Skeletal muscle tissue (tissue), 4 donors: ENCODE data around the gene PDLIM7. TPM values are rescaled to one million over a fixed set of nuclear protein-coding genes. Genes with fewer than 3 reads are reported as not detected.
A peak's percentile ranks its signal among the peaks of the same experiment; 100 is the strongest.

Source experiments
- H3K27ac ChIP-seq: one replicate; pipeline ENCODE4 v1.7.0; 2013; ENCODE audit warnings: mild to moderate bottlenecking, low read depth, low read length, inconsistent platforms
- H3K27me3 ChIP-seq, 3 donors: one replicate each; pipeline ENCODE4 v1.7.0; 2013; ENCODE audit warnings: low read length in 3 of 3; ENCODE audit not compliant: control insufficient read depth in 3 of 3, insufficient read depth in 3 of 3
- H3K36me3 ChIP-seq, 3 donors: one replicate each; pipeline ENCODE4 v1.7.0; 2013; ENCODE audit warnings: low read length in 3 of 3; ENCODE audit not compliant: control insufficient read depth in 3 of 3, insufficient read depth in 3 of 3
- H3K4me1 ChIP-seq, 3 donors: one replicate each; pipeline ENCODE4 v1.7.0; 2013; ENCODE audit warnings: low read length in 3 of 3, mild to moderate bottlenecking in 3 of 3; ENCODE audit not compliant: control insufficient read depth in 3 of 3, insufficient read depth in 3 of 3
- H3K4me3 ChIP-seq, 3 donors: one replicate each; pipeline ENCODE4 v1.7.0; 2013; ENCODE audit warnings: low read length in 3 of 3
- H3K9ac ChIP-seq, 3 donors: one replicate each; pipeline ENCODE4 v1.7.0; 2013; ENCODE audit warnings: low read length in 3 of 3, mild to moderate bottlenecking in 3 of 3, moderate library complexity in 2 of 3, low read depth in 1 of 3
- H3K9me3 ChIP-seq, 3 donors: one replicate each; pipeline ENCODE4 v1.7.0; 2013; ENCODE audit warnings: low read length in 3 of 3; ENCODE audit not compliant: control insufficient read depth in 3 of 3
- total RNA-seq: library from RNA; depleted of rRNA; stranded (reverse); fragments of >200 nt; gene quantifications from one replicate; pipeline ENCODE4 v1.2.3, GENCODE V29; 2014
- donor health status: Osteomylitis.

Gene PDLIM7
- total RNA-seq, 1 donor from 2014 or later, result 44.9 TPM

DNA sequence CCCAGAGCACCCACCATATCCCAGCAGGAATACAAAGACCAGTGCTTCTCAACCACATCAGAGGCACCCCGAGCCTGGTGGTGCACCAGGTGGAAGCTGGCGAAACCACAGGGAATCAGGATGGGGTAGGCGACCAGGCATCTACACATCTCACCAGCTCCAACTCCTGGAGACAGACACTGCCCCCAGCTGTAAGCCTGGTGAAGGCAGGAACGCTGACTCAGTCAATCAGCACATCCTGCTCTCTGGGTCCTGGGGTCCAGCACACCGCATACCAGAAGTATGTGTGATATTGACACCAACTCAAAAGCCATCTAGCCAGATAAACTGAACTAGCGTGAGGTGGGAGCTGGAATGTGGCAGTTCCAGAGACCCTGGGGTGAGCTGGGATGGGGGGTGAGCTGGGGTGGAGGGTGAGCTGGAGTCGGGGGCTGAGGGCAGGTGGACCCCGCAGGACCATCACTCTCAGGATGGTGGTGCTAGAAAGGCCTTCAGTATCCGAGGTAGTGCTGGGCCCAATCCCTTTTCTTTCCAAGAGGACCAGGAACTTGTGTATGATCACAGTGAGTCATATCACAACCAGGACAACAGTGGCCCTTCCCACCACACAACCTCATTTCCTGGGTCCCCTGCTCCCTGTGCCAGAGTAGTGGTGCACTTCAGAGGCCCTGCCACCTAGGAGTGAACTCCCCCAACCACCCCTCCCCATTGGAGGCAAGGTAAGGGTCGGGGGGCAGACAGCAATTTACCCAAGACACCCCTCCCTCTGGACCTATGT, 26.5 kb downstream of the PDLIM7 start:
- H3K9ac ChIP-seq, result peak overlapping the region in 1 of 3 donors; percentile 57
- peaks cover 29 to 39% (median 34%) of the 10 kb centered on the region in 3 donors for H3K4me1 ChIP-seq
- H3K27me3 ChIP-seq, result peaks cover 0 to 6% (median 0%) of the 10 kb centered on the region in 3 donors
- H3K36me3 ChIP-seq, result peaks cover 4 to 11% (median 8%) of the 10 kb centered on the region in 3 donors
- H3K9me3 ChIP-seq, result no peaks in the 10 kb centered on the region
- no peak overlapping the region for H3K27ac ChIP-seq
- peak overlapping the region in 1 of 3 donors; percentile 59 for H3K4me3 ChIP-seq

DNA sequence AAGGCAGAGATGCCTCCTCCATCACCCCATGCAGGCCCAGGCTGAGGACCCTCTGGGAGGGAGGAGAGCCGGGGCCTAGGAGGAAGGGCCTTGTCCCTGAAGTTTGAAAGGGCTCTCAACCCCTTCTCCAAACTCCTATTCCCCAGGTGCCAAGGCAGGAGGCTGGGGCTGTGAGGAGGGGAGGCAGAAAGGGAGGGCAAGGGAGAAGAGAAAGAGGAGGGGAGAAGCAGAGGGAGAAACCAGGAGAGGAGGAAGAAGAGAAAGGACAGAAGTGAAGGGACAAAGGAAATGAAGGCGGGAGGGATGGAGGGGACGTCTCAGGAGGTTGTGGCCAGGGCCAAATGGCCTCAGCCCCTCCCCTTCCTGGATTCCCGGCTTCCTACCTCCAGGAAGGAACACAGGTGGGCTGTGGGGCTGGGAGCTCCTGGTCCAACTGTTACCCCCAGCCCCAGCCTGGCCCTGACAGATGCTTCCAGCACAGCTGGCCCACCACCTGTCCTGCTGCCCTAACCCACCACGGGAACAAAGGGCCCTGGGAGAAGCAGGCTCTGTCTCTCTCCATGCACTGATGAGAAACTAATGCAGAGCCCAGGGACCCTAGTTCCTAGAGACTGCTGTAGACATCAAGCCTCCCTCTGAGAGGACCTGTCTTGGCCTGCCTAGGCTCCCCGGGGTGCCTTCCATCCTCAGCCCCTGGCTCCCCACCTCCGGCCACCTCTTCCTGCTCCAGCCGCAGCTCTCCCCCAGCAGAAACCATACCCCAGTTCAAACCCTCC, 27.5 kb downstream of the PDLIM7 start:
- no peak overlapping the region for H3K4me3 ChIP-seq
- H3K36me3 ChIP-seq, result peaks cover 6 to 15% (median 14%) of the 10 kb centered on the region in 3 donors
- H3K9me3 ChIP-seq, result no peaks in the 10 kb centered on the region
- no peak overlapping the region for H3K27ac ChIP-seq
- peaks cover 0 to 6% (median 0%) of the 10 kb centered on the region in 3 donors for H3K27me3 ChIP-seq
- peaks cover 29 to 37% (median 34%) of the 10 kb centered on the region in 3 donors for H3K4me1 ChIP-seq
- H3K9ac ChIP-seq, result peak overlapping the region in 2 of 3 donors; percentile 23 to 57

DNA sequence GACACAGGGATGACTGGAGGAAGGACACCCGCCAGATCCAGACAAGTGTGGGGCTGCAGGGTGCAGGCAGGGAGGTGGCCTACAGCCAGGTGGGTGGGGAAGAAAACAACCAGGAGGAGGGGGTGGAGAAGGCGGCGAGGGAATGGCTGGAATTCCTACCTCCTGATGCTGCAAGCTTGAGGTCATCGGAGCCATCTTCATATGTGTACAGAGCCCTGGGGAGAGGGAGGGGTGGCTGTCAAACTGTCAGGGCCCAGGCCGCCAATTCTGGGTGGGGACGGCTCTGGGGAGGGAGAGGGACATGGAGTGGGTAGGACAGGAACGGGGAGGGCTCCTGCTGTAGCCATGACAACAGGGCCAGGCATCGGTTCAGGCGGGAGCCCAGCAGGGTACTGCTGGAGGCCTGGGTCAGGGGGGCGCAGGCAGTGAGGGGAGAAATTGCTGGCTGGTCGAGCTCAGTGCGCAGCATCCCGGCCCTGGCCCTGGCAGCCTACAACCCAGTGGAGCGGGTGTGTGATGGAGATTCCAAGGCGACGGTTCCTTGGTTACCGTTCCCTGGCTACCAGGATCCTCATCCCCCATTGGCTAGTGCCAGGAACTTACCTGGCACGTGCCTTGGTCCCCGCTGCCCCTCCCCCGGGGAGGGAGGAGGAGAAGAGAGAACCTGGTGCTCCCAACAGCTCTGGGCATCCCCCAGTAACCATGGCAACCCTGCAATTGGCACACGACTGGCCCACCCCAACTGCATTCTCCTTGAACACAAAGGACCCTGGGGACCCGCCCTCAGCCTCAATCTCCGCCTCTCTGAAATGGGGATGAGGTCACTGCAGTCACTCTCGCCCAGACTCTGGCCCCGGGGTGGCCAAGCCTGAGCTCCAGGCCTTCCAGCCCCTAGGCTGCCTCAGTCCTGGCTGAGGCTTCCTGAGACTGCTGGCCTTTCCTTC, 28.4 kb downstream of the PDLIM7 start:
- peaks cover 0 to under 1% (median 0%) of the 10 kb centered on the region in 3 donors for H3K27me3 ChIP-seq
- peaks cover 6 to 15% (median 14%) of the 10 kb centered on the region in 3 donors for H3K36me3 ChIP-seq

DNA sequence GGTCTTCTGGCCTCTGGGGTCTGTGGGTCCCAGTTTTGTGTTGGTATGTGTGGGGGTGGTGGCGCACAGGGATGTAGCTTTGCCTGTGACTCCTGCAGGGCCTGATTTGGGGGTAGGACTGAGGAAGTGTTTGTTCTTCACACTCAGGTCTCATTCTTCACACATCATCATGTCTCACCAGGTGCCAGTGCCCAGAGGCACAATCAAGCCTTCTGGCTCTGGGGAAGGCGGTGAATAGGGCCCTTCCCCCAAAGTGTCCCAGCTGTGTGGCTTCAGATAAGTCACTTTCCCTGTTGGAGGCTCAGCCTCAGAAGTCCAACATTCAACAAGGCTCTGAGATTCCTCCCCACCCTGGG, 29.1 kb downstream of the PDLIM7 start:
- Histone ChIP-seq H3K9ac (no peak overlapping the region), H3K27me3 (no peaks in the 10 kb centered on the region), H3K27ac (no peak overlapping the region), H3K9me3 (no peaks in the 10 kb centered on the region), H3K4me1 (peaks cover 24 to 35% (median 34%) of the 10 kb centered on the region in 3 donors), H3K4me3 (no peak overlapping the region), H3K36me3 (peaks cover 6 to 15% (median 14%) of the 10 kb centered on the region in 3 donors)

More for the DNA sequence above, 28.4 kb downstream of the PDLIM7 start:
- Histone ChIP-seq H3K9ac (no peak overlapping the region), H3K4me1 (peaks cover 26 to 36% (median 34%) of the 10 kb centered on the region in 3 donors), H3K4me3 (no peak overlapping the region), H3K9me3 (no peaks in the 10 kb centered on the region), H3K27ac (no peak overlapping the region)

DNA sequence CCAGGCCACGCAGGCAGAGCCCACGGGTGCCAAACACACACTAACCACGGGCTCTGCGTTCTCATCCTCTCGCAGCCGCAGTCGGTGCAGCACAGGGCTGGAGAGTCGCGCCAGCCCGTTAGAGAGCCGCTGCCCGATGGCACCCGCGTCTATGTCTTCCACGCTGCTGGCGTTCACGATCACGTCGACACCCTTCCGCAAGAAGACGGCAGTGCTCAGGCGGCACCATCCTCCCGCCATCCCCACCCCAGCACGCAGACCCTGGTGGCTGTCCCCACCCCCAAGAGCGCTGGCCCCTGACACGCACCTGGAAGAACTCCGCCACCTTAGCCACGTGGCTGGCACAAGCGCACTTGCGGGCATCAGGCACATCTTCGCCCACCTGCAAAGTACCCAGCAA, 30.0 kb downstream of the PDLIM7 start:
- no peaks in the 10 kb centered on the region for H3K27me3 ChIP-seq
- no peaks in the 10 kb centered on the region for H3K9me3 ChIP-seq
- H3K36me3 ChIP-seq, result peaks cover 6 to 15% (median 14%) of the 10 kb centered on the region in 3 donors
- H3K4me1 ChIP-seq, result peaks cover 24 to 34% (median 31%) of the 10 kb centered on the region in 3 donors
- H3K9ac ChIP-seq, result no peak overlapping the region
- no peak overlapping the region for H3K4me3 ChIP-seq
- no peak overlapping the region for H3K27ac ChIP-seq

DNA sequence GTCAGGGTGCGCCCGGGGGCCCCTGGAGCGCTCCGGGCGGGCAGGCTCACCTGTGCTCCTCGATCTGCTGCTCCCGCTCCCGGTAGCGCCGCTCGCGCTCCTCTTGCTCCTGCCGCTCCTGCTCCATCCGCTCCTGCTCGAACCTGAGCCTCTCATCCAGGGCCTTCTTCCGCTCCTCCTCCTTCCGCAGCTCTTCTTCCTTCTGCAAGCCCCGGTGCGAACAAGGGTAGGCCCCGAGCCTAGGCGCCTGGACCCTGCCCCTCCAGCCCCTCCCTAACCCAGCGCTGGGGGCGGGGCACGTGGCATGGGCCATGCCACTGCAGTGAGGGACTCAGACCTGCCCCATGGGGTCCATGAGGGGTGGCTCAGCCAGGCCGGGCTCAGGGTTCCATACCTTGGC, 30.5 kb downstream of the PDLIM7 start:
- Histone ChIP-seq H3K9me3 (no peaks in the 10 kb centered on the region), H3K9ac (no peak overlapping the region), H3K36me3 (peaks cover 6 to 15% (median 14%) of the 10 kb centered on the region in 3 donors), H3K4me1 (peaks cover 20 to 29% (median 25%) of the 10 kb centered on the region in 3 donors), H3K4me3 (no peak overlapping the region), H3K27me3 (no peaks in the 10 kb centered on the region), H3K27ac (no peak overlapping the region)

DNA sequence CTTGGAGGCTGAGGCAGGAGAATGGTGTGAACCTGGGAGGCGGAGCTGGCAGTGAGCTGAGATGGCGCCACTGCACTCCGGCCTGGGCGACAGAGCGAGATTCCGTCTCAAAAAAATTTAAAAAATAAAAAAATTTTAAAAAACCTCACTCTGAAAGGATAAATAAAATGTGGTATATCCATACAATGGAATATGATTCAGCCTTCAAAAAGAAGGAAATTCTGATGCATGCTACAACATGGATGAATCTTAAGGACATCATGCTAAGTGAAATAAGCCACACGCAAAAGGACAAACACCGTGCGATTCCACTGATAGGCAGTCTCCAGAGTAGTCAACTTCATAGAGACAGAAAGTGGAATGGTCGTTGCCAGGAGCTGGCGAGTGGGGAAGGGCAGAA, 32.4 kb downstream of the PDLIM7 start:
- H3K36me3 ChIP-seq, result peaks cover 10 to 15% (median 14%) of the 10 kb centered on the region in 3 donors
- peaks cover 7 to 13% (median 7%) of the 10 kb centered on the region in 3 donors for H3K4me1 ChIP-seq
- H3K9me3 ChIP-seq, result no peaks in the 10 kb centered on the region
- H3K9ac ChIP-seq, result no peak overlapping the region
- no peak overlapping the region for H3K4me3 ChIP-seq
- H3K27me3 ChIP-seq, result no peaks in the 10 kb centered on the region
- no peak overlapping the region for H3K27ac ChIP-seq

DNA sequence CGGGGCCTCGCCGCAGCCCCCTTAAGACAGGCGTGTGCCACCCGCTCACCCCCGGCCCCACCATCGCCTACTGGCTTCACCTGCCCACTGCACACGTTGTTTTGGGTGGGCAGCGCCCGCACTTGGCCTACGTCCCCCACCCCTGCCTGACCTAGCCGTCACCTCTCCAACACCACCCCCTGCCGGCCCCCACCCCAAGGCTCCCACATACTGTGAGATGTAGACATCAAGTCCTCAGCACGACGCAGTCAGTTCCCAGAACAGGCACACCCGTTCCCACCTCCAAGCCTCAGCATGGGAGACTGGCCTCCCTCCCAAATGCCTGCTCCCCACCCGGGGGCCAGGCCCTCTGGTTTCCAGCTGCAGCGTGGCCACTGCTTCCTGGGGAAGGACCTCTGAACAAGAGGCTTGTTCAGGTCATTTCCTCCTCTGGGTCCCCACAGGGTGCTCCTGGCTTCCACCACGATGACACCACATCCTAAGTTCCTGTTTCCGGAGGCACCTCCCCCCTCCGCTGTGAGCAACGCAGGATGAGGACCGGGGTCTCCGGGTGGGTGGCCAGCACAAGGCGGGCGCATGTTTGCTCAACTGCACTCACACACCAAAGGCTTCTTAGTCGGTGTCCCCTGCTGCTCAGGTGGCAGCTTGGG, 35.3 kb downstream of the PDLIM7 start:
- H3K27ac ChIP-seq, result peak overlapping the region; percentile 62
- no peaks in the 10 kb centered on the region for H3K9me3 ChIP-seq
- no peak overlapping the region for H3K9ac ChIP-seq
- H3K36me3 ChIP-seq, result peaks cover 13 to 20% (median 14%) of the 10 kb centered on the region in 3 donors
- no peaks in the 10 kb centered on the region for H3K27me3 ChIP-seq
- H3K4me3 ChIP-seq, result no peak overlapping the region
- H3K4me1 ChIP-seq, result peaks cover 0 to 7% (median 4%) of the 10 kb centered on the region in 3 donors
